ENCODE measurements around the gene AKNAD1. TPM values are rescaled to one million over a fixed set of nuclear protein-coding genes. Genes with fewer than 3 reads are reported as not detected.

The AKNAD1 gene
- total RNA-seq, 1 experiment from 2014 or later = 7.2 TPM

DNA sequence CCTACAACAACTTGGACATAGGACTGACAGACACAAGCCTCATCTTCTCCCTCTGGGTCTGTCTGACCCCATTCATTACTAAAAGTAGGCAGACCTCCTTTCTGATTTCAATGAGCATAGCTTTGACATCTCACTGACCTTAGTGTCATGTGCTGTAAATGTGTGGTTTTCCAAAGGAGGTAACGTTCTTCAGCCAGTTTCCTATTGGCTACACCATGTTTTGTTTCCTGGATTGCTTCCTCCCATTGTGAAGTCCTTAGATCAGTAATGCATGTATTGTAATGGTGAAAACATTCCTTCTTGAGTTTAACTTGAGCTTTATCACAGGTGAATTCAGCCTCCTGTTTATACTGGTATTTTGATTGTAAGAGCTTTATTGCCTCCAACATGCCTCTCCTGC, 89.8 kb downstream of the AKNAD1 start:
- Mint-ChIP-seq H3K4me3 (ENCODE audit: unreplicated experiment) (no peak overlapping the region), H3K4me1 (ENCODE audit: insufficient read depth, unreplicated experiment) (no peaks in the 10 kb centered on the region), H3K27me3 (ENCODE audit: insufficient read depth, unreplicated experiment) (no peaks in the 10 kb centered on the region), H3K27ac (ENCODE audit: low read depth, unreplicated experiment) (no peak overlapping the region), H3K9me3 (ENCODE audit: unreplicated experiment) (no peaks in the 10 kb centered on the region), H3K36me3 (ENCODE audit: insufficient read depth, unreplicated experiment) (peaks cover 44% of the 10 kb centered on the region)
- intact Hi-C loops (cut with micrococcal nuclease) = no loop called here
- ChIA-PET POLR2A (interaction anchor here (2.0 kb wide), 1 partner anchor 76 kb away, joined by 7 read pairs; no protein-coding TSS in a partner anchor), CTCF (interaction anchor here (0.6 kb wide), 1 partner anchor 150 kb away, joined by 3 read pairs; no protein-coding TSS in a partner anchor)
- TF ChIP-seq, protein P1, sequence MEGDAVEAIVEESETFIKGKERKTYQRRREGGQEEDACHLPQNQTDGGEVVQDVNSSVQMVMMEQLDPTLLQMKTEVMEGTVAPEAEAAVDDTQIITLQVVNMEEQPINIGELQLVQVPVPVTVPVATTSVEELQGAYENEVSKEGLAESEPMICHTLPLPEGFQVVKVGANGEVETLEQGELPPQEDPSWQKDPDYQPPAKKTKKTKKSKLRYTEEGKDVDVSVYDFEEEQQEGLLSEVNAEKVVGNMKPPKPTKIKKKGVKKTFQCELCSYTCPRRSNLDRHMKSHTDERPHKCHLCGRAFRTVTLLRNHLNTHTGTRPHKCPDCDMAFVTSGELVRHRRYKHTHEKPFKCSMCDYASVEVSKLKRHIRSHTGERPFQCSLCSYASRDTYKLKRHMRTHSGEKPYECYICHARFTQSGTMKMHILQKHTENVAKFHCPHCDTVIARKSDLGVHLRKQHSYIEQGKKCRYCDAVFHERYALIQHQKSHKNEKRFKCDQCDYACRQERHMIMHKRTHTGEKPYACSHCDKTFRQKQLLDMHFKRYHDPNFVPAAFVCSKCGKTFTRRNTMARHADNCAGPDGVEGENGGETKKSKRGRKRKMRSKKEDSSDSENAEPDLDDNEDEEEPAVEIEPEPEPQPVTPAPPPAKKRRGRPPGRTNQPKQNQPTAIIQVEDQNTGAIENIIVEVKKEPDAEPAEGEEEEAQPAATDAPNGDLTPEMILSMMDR (IDR thresholded peaks at IDR 0.05; ENCODE audit: unreplicated experiment) = no peak
- DNase-seq (ENCODE audit: unreplicated experiment) = no peak
- no TSS peak for BruUV-seq (replicated peaks)

Other genes starting within 250 kb of the AKNAD1 start
- not detected in 2 replicates for gene HENMT1, start 196.0 kb downstream of the AKNAD1 start, total RNA-seq (2022)
- gene PRPF38B, start 164.8 kb downstream of the AKNAD1 start, total RNA-seq (2022) = 65.1 and 65.3 TPM in 2 replicates
- not detected in 2 replicates for gene FNDC7, start 144.2 kb downstream of the AKNAD1 start, total RNA-seq (2022)
- gene STXBP3, start 110.4 kb downstream of the AKNAD1 start, total RNA-seq (2022) = 47.4 and 58.4 TPM in 2 replicates
- 61.2 and 88.7 TPM in 2 replicates for gene GPSM2, start 19.9 kb upstream of the AKNAD1 start, total RNA-seq (2022)
- gene CLCC1, start 106.4 kb upstream of the AKNAD1 start, total RNA-seq (2022) = 36.6 and 46.3 TPM in 2 replicates
- 16.1 and 17.8 TPM in 2 replicates for gene WDR47, start 185.0 kb upstream of the AKNAD1 start, total RNA-seq (2022)
- 76.7 and 88.2 TPM in 2 replicates for gene TAF13, start 218.9 kb upstream of the AKNAD1 start, total RNA-seq (2022)
- 30.2 and 34.3 TPM in 2 replicates for gene TMEM167B, start 233.7 kb upstream of the AKNAD1 start, total RNA-seq (2022)